ENCODE results near the gene RSPO3.
"Not testable (repeated sequence)": the region's sequence is repeated elsewhere in the genome, so short reads cannot be mapped to it uniquely, and the experiment has no call there.

Gene RSPO3

GRCh38 chr6:127206531-127207095 lies 88.1 kb downstream of the RSPO3 start:
- no peak for DNase-seq

GRCh38 chr6:127207591-127208120 lies 89.2 kb downstream of the RSPO3 start:
- DNase-seq = no peak

- no peak for DNase-seq
Measured at GRCh38 chr6:127210725-127211124, 92.3 kb downstream of the RSPO3 start.

- no peak for DNase-seq
Measured at GRCh38 chr6:127212376-127212775, 93.9 kb downstream of the RSPO3 start.

GRCh38 chr6:127214032-127214431 lies 95.6 kb downstream of the RSPO3 start:
- not testable (repeated sequence) for DNase-seq

- not testable (repeated sequence) for DNase-seq
Measured at GRCh38 chr6:127214531-127214930, 96.1 kb downstream of the RSPO3 start.

- DNase-seq = no peak
Measured at GRCh38 chr6:127215931-127216330, 97.5 kb downstream of the RSPO3 start.

- DNase-seq = no peak
Measured at GRCh38 chr6:127216810-127217789, 98.6 kb downstream of the RSPO3 start.

GRCh38 chr6:127219869-127220268 lies 101.4 kb downstream of the RSPO3 start:
- DNase-seq = no peak

- no peak for DNase-seq
Measured at GRCh38 chr6:127221201-127221600, 102.7 kb downstream of the RSPO3 start.

GRCh38 chr6:127222418-127222817 lies 103.9 kb downstream of the RSPO3 start:
- DNase-seq = no peak

- DNase-seq = no peak
Measured at GRCh38 chr6:127225497-127225896, 107.0 kb downstream of the RSPO3 start.

- DNase-seq = not testable (repeated sequence)
Measured at GRCh38 chr6:127233819-127234218, 115.3 kb downstream of the RSPO3 start.

- no peak for DNase-seq
Measured at GRCh38 chr6:127243501-127243900, 125.0 kb downstream of the RSPO3 start.

All from cerebellar nuclear complex (tissue), 1 donor.